ENCODE measurements around the gene COL20A1. TPM values are rescaled to one million over a fixed set of nuclear protein-coding genes. Genes with fewer than 3 reads are reported as not detected.

COL20A1 gene
- polyA plus RNA-seq, 1 donor = 1.2 TPM

DNA sequence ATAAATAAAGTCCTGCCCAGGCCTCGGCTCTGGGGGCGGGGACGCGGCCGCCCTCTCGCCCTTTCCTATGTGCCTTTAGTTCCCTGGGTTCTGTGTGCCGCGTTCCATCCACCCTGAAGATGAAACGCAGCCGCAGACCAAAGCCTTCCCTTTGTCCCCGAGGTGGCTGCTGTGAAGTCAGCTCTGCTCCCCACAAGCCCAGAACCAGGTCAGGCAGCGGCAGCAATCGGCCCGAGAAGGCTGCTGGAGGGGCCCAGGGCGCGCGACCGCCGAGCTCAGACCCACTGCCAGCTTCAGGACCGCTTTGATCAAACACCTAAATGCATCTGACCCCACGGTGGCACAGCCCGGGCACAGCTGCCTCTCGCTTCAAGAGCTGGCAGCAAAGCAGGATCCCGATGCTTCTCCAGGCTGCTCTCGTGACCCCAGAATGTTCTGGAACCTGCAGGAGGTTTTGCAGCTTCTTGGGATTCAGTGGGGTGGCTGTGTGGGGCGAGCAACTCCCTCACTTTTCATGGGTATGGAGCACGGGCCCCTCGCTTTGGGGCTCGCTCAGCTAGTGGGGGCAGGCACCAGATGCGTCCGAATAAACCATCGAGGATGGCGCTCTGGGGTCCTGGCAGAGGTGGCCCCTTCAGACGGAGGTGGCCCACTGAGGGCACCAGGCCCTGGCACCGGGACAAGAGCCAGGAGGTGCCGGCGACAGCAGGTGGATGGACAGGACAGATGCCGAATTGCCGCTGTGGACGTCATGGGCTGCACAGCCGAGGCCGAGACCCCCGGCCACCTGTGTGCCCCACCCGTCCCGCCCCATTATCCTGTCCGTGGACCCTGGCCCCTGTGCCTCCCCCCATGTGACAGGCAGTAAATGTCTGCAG is 55.2 kb downstream of the COL20A1 start:
- no peak for DNase-seq

DNA sequence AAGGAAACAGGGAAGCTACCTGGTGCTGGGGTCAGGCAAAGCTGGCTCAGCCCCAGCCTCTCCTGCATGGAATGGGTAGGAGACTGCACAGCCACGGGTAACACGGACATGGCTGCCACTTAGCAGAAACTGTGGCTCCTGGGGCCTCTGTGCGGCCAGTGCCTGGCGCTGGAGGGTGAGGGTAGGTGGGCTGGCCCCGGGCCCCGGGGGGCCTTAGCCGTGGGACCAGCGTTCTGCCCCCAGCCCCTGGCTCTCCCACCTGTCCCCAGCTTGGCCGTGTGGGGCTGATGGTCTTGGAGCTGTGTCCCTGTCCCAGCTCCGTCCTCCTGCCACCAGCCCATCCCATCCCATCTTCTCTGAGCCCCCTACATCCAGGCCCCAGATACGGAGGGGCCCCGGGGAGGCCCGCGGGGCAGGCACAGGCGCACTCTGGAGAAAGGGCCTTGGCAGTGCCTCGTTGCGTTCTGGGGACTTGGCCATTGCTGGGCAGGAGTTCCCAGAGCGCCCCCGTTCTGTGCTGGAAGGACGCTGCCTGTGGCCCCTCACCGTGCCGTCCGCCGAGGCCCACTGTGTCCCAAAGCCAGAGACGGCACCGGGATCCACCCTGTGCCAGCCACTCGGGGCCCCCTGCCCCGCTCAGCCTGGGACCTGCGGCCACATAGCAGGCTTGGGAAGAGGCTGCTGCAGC is 56.0 kb downstream of the COL20A1 start:
- DNase-seq = no peak

DNA sequence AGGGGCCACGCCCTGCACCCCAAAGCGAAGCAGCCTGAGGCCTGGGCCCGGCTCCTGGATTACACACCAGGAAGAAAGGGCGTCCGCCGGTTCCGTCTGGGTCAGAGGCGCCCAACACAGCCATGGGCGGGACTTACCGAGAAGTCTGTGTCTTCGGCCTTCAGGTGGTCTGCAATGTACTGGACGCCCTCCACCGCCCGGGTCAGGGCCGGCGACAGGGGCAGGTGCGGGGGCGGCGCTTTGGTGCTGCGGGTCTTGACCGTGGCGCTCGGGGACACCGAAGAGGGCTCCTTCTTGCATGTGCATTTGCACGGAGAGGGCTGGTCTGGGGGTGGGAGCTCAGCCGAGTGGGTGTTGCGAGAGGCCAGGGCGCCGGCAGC is 56.5 kb downstream of the COL20A1 start:
- no peak for DNase-seq

DNA sequence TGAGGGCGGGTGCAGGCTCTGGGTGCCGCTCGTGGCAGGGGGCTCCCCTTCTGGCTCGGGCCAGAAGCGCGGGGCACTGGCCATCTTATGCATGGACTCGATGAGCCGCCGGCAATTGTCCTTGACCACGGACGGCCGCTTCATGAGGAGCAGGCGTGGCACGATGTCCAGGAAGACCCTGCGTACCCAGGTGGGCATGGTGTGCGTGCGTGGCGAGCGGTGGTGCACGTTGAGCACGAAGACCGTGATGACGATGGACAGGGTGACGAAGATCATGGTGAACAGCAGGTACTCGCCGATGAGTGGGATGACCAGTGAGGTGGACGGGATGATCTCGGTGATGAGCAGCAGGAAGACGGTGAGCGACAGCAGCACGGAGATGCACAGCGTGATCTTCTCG is 57.2 kb downstream of the COL20A1 start:
- DNase-seq = no peak

DNA sequence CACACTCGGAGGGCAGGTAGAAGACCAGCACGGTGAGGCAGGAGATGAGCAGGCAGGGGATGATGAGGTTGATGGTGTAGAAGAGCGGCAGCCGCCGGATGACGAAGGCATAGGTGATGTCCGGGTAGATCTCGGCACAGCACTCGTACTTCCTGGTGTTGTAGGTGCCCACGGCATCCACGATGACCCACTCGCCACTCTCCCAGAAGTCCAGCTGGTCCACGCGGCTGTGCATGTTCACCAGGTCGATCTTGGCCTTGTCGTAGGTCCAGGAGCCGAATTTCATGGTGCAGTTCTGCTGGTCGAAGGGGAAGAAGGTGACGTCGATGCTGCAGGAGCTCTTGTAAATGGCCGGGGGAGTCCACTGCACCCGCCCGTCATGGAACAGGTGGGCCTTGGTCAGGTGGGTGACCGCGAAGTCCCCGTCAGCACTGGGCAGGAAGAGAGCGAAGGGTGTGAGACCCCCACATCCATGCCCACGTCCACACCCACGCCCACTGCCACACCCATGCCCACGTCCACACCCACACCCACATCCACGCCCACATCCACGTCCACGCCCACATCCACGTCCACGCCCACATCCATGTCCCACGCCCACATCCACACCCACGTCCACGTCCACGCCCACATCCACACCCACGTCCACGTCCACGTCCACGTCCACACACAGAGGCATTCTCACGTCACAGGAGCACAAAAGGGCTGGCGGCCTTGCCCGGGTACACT is 57.8 kb downstream of the COL20A1 start:
- no peak for DNase-seq

DNA sequence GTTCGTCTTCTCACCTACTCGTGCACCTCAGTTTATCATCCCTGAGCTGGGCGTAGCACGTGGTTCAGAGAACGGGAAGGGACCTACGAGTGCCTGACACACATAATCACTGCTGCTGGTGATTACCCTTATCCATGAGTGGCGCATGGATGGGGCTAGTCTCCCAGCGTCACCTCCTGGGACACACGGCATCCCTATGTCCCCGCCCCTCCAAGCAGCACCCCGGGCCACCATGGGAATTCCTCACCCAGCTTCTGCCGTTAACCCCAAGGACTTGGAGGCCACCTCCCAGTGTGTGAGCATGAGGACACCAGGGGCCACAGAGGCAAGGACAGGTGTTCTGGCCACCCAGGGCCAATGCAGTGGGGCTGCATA is 58.3 kb downstream of the COL20A1 start:
- DNase-seq = no peak

DNA sequence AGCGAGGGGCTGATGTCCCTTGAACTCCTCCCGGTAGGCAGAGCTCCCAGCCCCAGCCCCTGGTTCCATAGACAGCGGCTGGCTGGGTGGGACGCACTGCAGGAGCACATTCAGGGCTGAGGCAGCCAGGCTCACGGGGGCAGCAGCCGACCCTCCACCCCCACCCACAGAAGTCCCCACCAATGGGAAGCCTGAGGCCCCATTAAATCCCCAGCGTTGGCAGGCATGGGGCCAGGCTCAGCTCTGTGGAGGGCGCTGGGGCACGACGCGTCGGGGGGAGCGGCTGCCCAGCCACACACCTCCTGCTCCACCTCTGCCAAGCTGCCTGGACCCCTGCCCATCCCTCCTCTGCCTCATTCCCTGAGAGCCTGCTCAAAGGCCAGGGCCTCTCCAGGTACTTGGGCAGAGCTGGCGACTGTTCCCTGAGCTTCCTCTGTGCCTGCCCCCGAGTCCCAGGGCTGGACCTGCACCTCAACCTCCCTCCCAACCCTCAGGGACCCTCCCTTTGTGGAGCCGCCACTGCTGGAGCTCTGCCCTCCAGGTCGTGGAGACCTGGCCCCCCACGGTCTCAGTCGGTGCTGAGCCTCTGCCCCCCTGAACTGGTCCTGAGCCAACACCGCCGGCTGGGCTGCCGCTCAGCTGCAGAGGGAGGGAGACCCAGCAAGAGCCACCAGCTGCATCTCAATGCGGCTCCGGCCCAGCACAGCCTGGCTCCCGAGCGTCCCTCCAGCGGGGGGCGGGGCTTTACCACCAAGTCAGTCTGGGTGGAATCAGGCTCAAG is 59.0 kb downstream of the COL20A1 start:
- no peak for DNase-seq

DNA sequence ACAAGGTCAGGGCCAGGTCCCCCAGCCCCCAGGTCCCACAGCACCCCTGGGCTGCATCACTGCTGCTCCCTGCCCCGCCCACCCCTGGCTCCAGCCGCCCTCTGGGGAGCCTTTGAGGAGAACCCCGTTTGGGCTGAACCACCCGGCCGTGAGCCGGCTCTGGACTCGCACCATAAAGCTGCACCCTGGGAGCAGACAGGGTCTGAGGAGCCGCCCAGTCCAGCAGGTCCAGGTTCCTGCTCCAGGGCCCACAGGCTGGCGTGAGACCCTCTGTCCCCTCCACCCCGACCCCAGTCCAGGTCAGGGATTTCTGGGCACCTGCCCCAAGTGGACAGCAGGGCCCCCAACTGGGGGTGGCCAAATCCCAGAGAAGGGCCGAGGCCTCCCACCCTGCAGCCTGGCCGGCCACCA is 59.8 kb downstream of the COL20A1 start:
- no peak for DNase-seq

DNA sequence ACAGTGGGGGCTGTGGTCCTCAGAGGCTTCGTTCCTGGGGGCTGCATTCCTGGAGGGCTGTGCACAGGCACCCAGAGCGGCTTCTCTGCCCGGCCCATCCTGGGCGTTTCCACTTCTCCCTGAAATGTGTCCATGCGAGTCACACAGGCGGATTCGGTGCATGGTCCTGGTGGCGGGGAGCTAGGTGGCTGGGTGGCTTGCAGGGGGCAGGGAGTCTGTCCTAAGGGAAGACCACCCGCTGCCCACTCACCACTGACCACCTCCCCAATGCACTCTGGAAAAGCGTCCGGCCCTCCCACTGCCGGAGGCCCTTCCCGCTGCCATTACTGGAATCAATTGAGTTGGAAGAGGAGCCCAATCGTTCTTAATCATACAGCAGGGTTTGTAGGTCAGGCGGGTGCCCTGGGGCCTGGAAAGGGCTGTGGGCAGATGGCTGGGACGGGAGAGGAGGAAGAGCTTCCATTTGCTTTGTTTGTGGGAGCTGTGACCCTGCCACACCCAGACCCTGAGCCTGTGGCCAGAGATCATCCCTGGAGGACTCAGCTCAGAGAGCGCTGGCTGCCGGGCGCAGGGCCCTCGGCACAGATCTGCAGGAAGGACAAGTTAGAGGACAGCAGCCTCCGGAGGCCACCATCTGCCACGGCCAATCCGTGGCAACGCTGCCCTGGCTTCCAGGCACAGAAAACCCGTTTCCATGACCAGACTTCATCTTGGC is 61.8 kb downstream of the COL20A1 start:
- no peak for DNase-seq

DNA sequence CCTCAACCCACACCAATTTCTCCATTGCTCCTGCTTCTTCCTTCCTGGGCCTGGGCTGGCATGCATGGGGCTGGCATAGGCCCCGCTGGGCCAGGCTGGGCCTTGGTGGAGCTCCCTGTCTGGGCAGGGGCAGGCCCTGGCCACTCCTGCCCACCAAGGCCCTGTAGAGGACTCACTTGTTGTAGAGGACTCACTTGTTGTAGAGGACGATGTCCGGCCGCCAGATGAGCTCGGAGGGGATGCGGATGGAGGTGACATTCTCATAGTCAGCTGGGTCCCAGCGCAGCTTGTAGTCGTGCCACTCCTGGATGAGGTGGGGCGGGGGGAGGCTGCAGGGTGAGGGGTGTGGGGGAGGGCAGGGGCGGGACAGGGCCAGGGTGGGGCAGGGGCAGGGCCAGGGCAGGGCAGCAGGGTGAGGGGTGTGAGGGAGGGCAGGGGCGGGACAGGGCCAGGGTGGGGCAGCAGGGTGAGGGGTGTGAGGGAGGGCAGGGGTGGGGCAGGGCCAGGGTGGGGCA is 62.9 kb downstream of the COL20A1 start:
- DNase-seq = no peak

DNA sequence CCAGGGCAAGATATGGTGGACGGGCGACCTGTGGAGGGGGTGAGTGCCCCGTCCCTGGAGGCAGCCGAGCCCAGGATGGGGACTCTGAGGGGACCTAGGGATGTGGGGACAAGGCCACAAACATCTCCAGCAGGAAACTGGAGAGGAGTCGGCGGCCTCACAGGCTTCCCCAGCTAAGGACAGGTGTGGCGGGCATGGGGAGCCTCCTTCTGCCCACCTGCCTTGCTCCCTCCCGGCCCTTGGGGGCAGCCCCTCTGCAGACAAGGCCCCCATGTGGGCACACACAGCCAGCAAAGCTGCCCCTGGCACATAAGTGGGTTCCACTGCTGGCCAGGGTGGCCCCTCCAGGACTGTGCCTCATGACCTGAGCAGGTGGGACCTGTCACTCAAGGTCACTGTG is 63.5 kb downstream of the COL20A1 start:
- DNase-seq = no peak

DNA sequence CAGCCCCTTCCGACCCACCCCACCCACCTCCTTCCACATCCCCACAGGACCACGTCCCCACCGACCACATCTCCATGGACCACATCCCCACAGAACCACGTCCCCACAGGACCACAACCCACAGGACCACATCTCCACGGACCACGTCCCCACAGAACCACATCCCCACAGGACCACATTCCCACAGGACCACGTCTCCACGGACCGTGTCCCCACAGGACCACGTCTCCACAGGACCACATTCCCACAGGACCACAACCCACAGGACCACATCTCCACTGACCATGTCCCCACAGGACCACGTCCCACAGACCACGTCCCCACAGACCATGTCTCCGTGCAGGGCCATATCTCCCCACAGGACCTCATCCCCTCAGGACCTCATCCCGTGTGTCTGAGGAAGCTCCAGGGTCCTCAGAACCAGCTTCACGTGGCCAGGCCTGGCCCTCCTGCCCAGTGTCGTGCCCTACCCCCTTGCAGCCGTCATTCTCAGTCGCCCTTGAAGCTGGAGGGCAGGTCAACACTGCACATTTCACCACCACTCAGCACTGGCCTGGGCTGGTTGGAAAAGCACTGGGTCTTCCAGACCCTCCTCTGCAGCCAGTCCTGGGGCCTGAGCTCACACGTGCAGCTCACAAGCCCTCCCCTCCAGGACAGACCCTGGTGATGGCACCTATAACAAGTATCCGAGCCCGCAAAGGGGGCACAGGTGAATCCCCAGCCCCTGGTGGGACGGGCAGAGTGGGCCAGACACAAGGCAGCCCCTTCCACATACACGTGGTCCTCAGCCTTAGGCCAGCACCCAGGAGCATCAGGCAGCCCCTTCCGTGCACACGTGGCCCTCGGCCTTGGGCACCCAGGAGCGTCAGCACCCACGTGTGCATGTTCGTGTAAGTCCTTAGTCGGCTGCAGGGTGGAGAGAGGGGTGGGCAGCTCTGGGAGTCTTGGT is 64.2 kb downstream of the COL20A1 start:
- DNase-seq = no peak

DNA sequence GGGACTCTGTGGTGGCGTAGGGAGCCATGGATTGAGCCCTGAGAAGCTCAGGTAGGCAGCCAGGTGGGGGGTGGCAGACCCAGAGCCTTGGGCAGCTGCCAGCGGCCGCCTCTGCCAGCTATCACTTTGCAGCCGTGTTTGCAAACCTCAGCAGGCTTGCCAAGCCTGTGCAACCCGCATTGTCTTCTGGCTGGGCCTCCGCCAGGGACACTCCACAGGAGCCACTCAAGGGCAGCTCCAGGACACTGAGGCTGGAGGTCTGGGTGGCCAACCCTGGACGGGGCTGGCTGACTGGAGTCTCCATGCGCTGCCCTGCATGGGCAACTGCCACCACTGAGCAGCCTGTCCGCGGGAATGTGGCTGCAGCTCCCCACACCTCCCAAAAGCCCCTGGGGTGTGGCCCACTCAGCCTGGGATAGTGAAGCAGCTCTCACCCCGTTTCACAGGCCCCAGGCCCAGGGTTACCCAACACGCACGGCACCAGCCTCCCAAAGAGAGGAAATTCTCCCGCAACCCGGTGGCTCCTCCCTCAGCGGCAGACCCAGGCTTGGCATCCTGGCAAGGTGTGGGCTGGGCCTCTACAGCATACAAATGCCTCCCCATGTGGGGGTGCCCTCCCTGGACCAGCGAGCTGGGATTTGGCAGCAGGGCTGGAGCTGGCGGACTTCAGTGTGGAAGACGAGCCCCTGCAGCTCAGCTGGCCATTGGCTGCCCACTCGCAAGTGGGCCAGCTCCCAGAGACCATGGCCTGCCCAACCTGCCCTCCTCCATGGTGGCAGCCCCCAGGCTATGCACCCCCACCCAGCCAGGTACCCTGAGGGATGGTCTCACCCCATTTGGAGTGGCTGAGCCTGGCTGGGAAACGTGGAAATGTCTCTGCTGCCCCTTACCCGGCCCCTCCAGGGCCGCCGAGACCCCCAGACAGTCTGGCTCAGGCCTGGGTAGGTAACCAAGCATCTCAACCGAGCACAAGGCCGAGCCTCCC is 65.2 kb downstream of the COL20A1 start:
- DNase-seq = no peak

DNA sequence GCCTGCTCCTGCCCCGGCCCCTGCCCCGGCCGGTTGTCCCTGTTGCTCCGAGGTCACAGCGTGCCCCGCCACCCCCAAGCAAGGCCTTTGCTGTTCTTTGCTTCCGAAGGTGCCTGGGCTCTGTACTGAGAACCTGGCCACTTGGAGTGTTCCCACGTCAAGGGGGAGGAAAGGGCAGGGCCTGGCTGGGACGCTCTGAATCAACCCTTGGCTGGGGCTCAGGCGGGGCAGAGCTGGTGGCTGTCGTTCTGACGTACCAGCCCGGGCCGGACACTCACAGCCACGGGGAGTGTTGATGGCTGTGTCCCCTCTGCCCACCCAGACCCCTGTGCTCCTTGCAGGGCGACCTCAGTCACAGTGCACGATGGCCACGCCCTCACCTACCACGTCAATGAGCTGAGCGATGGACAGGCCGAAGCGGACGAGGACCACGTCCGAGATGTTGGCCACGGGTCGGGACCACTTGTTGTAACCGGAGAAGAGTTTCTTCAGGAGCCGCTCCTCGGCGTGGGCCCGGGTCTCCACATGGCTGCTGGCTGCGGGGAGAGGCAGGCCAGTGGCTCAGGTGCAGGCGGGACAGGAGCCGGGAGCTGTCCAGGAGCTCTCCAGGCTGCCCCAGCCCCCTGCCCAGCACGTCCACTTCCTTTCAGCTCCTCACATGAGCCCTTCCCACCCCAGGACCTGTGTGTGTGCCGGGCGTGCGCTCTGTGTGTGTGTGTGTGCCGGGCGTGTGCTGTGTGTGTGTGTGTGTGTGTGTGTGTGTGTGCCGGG is 66.4 kb downstream of the COL20A1 start:
- DNase-seq = no peak

DNA sequence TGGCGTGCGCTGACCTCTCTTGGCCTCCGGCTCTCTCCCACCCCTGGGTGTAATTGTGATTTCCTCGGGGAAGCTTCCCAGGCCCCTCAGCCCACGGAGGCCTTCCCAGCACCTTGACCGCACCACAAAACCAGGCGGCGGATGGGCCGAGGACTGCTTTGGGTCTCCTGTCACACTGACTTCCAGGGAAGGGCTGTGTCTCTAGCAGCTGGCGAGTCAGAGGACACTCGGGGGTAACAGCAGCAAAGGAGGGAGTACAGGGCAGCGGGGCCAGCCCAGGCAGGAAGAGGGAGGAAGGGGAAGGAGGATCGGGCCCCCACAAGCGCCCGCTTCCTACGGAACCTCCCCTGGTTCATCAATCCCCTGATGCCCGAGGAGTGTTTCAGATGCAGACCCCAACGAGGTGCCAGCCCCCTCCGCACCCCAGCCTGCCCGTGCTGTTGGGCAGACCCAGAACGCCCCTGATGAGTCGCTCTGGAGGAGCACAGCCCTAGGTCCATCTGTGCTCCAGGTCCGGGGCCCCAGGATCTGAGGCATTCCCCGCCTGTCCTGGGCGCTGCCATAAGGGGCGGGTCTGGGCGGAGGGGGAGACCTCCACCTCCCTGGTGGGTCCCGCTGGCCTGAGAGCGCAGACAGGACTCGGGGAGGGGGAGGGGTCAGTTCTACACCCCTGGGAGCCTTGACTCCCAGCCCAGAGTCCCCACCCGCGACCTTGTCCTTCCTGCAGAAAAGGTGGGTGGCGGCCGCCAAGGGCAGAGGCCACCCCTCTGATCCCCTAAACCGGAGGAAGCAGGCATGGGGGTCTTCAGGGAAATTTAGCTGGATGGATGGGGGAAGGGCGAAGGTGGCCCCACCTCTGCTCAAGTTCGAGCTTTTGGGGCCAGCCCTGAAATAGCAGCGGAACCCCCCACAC is 67.2 kb downstream of the COL20A1 start:
- DNase-seq = no peak

DNA sequence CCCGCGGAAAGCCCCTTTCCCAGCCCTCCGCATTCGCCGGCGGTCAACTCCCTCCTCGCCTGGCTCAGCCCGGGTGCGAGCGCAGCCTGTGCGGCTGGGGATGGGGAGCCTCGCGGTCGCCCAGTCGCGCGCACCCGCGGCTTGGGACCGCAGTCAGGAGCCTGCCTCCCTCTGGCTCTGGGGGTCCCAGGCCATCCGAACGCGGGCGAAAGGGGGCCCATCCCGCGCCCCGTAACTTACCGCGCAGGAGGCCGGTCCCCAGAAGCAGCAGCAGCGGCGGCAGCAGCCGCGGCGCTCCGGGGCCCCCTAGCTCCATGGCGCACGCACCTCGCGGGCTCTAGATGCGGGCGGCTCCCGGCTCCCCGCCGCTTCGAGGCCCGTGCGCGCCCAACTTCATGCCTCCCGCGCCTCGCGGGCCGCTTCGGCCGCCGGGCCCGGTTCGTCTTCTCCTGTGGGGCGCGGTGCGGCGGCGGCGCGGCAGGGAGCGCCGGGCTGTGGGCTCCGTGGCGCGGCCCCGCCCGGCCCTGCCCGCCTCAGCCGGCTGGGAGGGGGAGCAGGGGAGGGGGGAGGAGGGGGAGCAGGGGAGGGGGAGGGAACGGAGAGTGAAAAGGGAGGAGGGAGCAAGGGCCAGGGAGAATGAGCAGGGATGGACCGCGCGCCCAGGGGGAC is 68.0 kb downstream of the COL20A1 start, which contains the start of gene CHRNA4:
Gene CHRNA4, minus strand, starts transcription at position 500 of the 669 bp plus-strand sequence. Its CDS starts 184 bp downstream, at position 316.
- DNase-seq = no peak
